GM18870 (cell line): Measurements from ENCODE around the gene NLE1.
"Not testable (repeated sequence)": the region's sequence is repeated elsewhere in the genome, so short reads cannot be mapped to it uniquely, and the experiment has no call there.

ENCODE experiments used
- ATAC-seq: cut with Tn5 transposase; IDR thresholded peaks from one replicate; pipeline ENCODE4 v1.9.1; 2021; ENCODE audit warnings: moderate library complexity; ENCODE audit not compliant: unreplicated experiment

Gene NLE1

DNA sequence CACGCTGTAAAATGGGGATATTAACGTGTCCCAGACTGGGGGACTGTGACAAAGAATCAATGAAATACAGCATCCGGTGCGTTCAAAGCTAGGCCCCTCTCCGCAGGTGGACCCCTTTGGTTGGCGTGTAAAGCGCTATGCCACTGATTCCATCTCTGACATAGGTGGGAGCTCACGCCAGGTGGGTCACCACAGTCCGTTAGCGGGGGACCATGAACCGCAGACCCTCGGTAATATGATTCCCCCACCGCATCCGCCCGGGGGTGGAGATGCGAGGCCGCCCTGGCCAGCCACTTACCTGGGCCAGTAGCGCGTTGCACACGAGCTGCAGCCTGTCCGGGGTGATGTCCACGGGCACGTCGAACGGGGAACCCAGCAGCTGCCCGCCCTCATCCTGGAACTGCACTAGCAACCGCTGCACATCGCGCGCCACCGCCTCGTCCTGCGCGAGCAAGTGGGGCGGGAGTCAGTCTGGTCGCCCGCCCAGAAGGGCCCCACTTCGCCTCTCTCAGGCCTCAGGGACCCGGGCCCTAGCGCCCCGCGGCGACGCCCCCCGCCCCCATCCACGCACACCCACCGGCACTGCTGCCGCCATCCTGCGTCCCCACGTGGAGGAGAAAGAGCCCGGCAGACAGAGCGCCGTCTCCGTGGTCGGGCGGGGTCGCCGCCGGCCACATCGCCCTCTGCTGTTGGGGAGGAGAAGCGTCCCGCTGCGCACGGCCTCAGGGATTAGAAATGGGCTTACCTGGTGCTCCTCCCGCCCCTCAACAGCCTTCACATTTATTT is at the start of gene NLE1:
NLE1 (minus strand) TSS at position 623 of the 786 bp plus-strand sequence; CDS start at position 595, 28 bp downstream.
- peak; percentile 61 for ATAC-seq

DNA sequence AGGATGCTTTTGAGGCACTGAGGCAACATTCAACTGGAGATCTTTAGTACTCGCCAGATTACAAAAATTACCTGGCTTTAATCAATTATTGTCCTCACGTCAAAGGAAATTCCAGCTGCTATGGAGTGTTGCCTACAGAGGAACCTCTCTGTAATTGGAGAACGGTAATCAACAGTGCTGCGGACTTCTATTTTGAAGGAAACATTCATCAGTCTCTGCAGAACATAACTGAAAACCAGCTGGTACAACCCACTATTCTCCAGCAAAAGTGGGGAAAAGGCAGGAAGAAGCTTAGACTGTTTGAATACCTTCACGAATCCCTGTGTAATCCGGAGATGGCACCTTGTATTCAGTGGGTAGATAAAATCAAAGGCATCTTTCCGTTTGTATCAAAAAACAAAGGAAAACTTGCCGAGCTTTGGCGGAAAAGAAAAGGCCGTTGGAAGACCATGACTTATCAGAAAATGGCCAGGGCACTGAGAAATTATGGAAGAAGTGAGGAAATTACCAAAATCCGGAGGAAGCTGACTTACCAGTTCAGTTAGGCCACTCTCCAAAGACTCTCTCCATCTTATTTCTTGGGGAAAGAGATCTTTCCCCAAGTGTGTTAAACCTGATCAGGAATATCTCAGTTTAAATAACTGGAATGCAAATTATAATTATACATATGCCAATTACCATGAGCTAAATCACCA is 49.0 kb upstream of the NLE1 start:
- ATAC-seq = no peak

DNA sequence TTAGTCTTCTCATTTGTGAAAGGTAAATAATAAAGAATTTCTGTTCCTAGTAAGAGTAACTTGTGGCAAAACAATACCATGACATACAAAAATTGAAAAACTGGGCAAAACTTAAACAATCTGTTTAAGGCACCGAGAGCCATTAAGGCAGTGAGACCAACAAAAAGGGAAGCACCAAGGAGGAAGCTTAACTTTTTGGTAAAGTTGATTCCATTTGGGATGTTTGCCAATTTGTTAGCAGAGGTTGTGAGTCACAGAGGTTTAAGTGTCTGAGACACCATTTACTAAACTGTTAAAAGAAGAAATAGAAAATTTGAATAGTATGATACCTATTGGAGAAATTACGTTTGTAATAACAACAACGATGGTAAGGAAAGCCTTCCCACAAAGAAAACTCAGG is 47.2 kb upstream of the NLE1 start:
- no peak for ATAC-seq

DNA sequence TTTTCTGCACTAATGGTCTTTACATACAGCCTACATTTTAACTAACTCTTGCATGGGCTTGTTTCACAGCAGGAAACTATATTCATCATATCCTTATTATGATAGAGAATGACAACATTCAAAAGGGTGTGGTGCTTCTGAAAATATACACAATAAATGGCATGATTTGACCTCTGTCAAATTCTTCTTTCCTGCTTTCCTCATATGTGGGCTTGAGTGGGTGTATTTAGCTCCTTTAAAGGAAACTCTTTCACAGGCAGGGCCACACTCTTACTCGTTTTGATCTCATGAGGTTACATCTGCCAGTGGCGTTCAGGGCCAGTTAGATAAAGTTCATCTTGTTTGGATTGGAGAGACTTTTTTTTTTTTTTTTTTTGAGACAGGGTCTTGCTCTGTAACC is 46.0 kb upstream of the NLE1 start:
- ATAC-seq = no peak

DNA sequence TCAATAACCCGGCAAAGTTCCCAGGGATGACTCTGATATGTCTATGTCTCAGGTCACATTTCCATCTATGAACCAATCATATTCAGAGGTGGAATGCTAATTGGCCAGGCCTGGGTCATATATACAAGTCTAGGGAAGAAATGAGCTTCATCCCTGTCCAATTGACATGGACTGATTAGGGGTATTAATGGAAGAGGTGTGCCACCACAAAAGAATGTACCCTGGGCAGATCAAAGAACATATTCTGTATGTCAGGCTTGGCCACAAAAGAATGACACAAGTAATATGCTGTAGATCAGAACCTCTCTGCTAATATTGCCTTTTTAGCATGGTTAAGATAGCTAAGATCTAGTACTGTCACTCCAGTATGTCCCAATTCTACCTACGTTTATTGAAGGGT is 45.4 kb upstream of the NLE1 start:
- ATAC-seq = no peak

DNA sequence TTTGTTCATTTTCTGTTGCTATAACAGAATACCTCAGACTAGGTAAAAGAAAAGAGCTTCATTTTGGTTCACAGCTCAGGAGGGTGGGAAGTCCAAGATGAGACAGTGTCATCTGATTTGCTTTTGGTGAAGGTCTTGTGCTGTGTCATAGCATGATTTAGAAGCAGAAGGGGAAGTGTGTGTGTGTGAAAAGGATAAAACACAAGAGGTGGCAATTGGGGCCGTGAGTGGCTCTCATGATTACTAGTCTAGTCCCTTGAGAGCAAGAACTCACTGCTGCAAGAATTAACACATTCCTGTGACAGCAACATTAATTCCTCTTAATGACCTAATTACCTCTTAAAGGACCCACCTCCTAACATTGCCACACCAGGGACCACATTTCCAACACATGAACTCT is 43.7 kb upstream of the NLE1 start:
- ATAC-seq = no peak

DNA sequence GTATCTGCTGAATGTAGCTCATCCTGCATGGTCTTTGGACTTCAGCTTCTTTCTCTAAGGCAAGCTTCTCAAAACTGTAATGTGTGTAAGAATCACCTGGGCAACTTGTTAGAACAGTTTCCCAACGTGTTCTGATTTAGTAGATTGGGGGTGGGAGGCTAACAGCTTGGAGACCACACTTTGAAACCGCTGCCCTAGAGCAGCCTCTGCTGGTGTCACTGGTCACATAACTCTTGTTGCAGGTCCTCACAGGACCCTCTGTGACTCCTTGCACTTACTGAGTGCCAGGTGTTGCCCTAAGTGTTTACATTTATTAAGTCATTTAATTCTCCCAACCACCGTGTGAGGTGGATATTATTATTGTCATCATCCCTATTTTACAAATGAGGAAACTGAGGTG is 42.2 kb upstream of the NLE1 start:
- no peak for ATAC-seq

DNA sequence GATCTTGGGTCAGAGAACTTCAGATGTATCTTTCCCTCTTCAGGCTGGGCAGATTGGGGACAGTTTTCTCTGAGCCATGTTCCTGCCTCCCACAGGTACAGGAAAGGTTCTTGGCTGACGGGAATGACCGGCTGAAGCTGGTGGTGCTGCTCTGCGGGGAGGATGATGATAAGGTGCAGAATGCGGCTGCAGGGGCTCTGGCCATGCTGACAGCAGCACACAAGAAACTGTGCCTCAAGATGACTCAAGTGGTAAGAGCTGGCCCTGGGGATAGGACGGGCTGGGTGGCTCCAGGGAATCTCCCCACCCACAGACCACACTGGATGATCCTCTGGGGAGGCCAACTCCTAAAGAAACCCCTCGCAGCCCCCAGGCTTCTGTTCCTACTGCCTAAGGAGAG is 41.2 kb upstream of the NLE1 start:
- ATAC-seq = no peak

DNA sequence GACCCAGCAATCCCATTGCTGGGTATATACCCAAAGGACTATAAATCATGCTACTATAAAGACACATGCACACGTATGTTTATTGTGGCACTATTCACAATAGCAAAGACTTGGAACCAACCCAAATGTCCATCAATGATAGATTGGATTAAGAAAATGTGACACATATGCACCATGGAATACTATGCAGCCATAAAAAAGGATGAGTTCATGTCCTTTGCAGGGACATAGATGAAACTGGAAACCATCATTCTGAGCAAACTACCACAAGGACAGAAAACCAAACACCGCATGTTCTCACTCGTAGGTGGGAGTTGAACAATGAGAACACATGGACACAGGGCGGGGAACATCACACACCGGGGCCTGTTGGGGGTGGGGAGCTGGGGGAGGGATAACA is 37.3 kb upstream of the NLE1 start:
- not testable (repeated sequence) for ATAC-seq

DNA sequence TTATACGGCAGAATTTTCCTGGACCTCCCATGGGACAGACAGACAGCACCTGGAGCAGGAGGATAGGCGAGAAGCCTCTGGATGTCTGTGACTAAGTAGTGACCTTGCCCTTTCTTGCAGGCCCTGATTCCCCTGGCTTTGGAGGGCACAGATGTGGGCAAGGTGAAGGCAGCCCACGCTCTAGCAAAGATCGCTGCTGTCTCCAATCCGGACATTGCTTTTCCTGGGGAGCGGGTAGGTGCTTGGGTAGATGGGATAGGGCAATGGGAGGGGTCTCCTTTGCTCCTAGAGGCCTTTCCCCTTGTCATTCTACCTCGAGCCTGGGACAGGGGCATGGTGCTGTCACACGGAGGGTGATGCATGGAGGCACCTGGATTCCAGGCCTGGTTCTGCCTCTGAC is 34.8 kb upstream of the NLE1 start:
- no peak for ATAC-seq

DNA sequence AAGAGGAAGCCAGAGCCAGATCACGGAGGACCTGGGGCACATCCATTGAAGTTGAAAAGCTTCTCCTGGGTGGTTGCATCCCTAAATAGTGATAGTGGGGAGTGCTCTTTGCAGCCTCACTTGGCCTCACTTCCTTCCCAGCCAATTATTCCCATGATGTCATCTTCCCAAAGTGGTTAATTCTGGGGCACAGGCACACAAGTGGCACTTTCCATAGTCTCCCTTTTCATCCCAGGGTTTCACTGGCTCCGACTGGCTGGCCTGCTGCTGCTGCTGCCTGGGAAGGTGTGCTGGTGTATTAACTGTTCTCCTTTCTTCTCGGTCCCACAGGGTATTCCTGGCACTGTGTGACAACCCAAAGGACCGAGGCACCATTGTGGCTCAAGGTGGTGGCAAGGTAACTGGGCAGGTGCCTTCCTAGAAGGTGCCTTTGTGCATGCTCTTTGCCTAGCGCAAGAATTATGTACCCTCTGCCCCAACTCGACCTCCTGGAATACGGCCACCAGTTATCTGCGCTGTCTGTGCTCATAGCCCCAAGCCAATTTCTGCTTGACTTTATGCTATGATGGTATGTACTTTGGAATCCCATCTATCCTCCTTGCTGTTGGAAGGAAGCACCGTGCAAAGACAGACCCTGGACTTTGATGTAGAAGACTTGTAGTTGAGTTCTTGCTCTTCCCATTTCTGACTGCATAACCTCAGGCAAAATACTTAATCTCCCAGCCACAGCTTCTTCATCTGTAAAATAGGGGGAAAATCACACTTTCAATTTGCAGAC is 33.7 kb upstream of the NLE1 start:
- ATAC-seq = no peak

DNA sequence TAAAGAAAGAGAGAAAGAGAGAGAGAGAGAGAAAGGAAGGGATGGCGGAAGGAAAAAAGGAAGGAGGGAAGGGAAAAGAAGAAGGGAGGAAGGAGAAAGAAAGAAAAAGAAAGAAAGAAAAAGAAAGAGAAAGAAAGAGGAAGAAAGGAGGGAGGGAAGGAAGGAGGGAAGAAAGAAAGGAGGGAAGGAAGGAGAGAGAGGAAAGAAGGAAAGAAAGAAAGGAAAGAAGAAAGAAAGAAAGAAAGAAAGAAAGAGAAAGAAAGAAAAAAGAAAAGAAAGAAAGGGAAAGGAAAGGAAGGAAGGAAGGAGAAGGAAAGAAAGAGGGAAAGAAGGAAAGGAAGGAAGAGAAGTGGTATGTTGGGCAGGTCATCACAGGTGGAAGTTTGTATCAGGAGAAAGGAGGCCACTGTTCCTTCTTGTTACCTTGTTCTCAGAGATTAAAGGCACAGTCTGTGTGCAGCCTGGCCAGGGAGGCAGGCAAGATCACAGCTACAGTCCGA is 32.8 kb upstream of the NLE1 start:
- ATAC-seq = no peak

DNA sequence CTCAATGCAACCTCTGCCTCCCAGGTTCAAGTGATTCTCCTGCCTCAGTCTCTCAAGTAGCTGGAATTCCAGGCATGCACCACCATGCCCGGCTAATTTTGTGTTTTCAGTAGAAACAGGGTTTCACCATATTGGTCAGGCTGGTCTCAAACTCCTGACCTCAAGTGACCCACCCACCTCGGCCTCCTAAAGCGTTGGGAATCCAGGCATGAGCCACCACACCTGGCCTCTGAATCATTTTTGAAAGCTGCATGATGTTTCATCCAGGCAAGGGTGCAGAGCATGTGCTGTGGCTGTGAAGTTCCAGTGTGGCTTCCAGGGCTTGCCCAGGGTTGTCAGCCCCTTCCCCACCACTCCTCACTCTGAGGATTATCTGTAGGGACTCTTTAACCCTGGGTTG is 30.2 kb upstream of the NLE1 start:
- ATAC-seq = not testable (repeated sequence)

DNA sequence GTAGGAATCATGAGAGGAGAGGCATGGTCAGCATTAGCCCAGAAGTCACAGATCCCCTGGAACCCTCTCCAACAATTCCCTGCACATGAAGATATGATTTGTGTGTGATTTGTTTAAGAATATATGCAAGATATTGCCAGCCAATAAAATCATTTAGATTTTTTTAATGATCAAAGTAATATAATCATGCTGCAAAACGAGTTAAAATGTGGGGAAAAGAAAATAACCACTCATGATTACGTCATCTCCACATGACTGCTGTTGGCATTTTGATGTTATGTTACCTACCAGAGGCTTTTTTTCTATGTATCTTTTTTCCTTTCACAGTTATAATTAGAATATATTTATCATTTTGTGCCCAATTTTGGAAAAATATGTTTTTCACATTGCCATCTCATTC is 29.7 kb upstream of the NLE1 start:
- no peak for ATAC-seq

DNA sequence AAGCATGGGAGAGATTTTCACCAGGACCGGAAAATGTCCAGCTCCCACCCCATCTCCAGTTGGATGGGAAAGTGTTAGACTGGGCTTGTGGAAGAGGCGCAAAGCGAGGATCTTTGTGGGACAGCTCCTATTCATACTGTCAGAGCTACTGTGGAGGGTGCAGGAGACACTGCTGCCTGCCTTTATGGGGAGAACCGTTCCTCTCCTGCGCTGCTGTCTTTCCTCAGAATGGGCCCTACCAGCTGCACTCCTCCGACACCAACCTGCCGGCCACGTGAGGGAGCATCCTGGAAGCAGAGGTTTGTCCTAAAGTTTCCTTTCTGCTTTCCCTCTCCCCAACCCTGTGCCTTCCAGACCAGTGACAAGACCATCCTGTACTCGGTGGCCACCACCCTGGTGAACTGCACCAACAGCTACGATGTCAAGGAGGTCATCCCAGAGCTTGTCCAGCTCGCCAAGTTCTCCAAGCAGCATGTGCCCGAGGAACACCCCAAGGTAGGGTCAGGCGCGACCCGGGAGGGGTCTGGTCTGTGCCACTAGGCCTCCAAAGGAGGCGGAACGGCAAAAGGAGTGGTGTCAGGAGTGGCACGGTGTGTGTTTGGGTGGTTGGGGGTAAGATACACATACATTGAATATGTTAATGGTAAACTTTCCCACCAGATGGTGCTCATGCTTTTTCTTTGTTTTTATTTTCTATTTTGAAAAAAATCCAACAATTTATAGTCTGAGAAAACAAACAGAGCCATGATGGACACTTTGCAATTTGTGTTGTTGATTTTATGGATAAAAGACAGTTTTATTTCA is 29.1 kb upstream of the NLE1 start:
- ATAC-seq = no peak

DNA sequence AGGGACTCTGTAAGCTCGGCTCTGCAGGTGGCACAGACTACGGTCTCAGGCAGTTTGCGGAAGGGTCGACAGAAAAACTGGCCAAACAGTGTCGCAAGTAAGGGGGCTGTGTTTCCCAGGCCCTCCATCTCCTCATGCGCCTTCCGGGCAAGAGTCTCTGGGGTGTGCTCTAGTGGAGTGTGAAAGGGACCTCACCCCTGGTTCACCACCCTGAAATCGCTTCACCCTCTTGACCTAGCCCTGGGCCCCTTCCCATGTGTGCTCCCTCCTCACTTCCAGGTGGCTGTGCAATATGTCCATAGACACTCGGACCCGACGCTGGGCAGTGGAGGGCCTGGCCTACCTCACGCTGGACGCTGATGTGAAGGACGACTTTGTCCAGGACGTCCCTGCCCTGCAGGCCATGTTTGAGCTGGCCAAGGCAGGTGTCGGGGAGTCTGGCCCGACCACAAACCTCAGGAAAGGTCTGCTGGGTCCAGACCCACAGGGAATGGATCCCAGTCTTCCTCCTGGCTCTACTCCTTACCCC is 27.8 kb upstream of the NLE1 start:
- no peak for ATAC-seq

DNA sequence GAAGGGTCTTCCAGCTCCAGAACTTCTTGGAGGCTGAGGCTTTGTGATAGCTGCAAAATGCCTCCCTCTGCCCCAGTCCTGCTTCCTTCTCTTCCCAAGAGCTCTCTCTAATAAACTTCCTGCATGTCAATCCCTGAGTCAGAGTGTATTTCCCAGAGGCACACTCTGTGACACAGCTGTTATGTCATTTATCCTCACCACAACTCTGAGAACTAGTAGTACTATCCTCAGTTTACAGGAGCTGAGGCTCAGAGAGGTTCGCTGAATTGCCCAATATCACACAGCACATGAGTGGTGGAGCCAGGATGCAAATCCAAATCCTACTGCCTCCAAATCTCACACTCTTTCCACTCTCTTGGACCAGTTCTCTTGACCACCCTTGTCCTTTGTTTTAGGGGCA is 25.6 kb upstream of the NLE1 start:
- ATAC-seq = no peak

DNA sequence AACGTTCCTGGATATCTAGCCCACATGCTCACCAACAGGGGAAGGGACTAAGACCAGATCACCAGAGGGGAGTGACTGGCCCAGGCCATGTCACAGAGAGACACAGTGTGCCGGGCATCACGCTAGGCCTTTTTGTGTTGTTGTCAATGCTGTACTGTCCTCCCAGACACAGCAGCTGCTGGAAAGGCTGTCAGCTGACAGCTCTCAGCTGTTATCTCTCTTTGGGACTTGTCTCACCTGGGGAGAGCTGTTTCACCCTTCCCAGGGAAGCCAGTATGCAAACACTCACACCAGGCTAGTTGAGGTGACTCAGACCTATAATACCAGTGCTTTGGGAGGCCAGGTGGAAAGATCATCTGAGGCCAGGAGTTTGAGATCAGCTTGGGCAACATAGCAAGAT is 24.9 kb upstream of the NLE1 start:
- ATAC-seq = no peak

DNA sequence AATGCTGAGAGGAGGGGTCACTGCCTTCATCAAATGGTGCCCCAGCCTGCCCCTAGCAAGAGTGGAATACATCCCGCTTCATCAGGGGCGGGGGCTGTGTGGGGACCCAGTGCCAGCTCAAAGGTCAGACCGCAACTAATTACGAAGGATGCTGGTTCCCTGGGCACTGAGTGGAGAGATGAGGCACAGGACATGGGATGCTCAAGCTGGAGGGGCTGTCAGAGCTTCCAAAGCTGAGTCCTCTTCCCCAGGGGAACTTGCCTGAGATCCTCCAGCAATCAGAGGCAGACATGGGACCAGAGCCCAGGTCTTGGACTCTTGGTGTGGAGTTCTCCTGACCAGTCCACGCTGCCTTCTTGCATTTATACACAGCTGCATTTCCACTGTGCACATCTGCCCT is 24.4 kb upstream of the NLE1 start:
- ATAC-seq = no peak

DNA sequence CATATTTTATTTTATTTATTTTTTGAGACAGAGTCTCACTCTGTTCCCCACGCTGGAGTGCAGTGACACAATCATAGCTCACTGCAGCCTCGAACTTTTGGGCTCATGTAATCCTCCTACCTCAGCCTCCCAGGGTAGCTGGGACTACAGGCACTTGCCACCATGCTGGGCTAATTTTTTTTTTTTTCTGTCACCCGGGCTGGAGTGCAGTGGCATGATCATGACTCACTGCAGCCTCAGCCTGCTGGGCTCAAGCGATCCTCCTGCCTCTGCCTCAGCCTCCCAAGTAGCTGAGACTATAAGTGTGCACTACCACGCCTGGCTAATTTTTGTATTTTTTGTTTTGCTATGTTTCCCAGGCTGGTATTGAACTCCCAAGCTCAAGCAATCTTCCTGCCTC is 22.6 kb upstream of the NLE1 start:
- no peak for ATAC-seq

DNA sequence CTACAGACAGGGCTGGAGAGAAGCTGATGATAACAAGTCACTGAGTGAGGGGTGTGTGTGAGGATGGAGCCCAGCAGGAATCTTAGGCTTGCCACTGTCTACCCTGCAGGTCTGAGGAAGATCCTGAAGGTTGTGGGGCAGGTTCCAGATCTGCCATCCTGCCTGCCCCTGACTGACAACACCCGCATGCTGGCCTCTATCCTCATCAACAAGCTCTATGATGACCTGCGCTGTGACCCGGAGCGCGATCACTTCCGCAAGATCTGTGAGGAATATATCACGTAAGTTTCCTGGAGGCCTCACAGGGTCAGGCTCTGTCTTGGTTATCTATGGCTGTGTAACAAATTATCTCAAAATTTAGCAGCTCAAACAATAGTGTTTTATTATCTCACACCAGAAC is 21.8 kb upstream of the NLE1 start:
- no peak for ATAC-seq
